ENCODE measurements around the gene LMF1. TPM values are rescaled to one million over a fixed set of nuclear protein-coding genes. Genes with fewer than 3 reads are reported as not detected.

The LMF1 gene
- polyA plus RNA-seq, 5 donors, result 13.8 to 22.3 (median 20.2) TPM

DNA sequence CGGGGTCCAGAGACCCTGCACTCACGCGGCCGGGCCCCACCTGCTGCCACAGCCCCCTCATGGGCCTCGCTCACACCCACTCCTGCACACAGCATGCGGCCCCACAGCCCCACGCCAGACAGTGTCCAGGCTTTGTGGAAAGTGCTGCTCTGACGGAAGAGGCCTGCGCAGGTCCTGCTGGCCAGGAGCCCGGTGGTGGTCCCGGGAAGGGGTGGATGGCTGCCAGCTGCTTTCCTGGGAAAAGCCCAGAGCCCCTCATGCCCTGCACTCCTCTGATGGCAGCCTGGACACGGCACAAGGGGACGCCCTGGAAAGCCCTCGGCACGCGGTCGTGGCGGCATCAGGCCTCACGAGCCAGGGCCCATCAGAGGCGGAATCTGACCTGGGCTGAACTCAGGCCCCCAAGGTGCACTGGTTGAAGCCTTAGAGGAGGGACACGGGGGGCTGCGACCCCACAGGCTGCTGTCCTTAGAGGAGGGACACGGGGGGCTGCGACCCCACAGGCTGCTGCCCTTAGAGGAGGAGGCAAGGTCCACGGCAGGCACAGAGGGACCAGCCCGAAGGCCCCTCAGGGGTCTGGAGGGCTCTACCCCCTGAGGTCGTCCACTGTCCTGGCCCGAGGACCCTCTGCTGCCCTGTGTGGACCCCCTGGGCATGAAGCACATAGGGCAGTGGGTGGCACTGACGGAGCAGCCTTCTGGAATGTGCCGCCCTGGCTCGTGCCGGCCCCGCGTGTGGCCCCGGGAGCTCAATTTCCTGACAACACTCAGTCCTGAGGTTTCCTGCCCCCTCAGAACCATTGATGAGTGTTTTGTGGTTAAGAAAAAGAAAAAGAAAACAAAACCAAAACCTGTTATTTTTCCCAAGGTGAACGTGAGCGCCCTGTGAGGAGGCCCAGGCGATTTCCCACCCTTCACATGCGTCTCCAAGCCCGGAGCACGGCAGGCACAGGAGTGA is 32.9 kb upstream of the LMF1 start:
- DNase-seq, result no peak

GRCh38 chr16:1002399-1003166 is 31.8 kb upstream of the LMF1 start:
- DNase-seq, result no peak

DNA sequence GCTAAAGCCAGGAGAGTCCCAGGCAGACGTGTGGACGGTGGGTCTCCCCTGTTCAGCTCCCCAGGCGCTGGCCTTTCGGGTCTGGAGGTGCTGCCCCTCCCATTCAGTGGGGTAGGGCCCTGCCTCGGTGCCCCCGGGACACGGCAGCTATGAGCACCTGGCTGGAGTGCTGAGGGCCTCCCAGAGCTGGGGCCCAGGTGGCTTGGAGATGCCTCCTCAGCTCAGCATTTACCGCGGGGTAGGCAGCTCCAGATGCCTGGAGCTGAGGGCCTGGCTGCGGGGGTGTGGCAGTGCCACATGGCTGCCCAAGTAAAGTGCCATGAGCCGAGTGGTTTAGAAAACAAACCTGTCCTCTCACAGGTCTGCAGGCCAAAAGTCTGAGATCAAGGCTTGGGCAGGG is 30.3 kb upstream of the LMF1 start:
- DNase-seq, result no peak

DNA sequence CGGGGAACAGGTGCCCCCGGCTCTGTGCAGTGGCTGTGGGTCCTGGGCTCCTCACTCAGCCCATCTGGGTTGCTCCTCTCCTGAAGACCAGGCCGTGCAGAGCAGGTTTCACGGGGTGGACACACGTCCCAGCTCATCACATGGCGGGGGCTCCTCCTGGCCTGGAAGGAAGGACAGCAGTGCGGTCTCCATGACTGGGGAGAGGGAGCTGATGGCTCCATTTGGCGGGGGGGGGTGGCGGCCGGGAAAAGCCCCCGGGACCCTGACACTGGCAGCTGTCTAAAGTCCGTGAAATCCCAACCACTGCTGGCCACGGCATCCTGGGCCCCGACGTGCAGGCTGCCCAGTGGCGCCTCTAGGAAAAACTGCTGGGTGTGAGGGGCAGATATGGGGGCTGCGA is 29.8 kb upstream of the LMF1 start:
- no peak for DNase-seq

GRCh38 chr16:999677-1000076 is 28.9 kb upstream of the LMF1 start:
- DNase-seq, result no peak

DNA sequence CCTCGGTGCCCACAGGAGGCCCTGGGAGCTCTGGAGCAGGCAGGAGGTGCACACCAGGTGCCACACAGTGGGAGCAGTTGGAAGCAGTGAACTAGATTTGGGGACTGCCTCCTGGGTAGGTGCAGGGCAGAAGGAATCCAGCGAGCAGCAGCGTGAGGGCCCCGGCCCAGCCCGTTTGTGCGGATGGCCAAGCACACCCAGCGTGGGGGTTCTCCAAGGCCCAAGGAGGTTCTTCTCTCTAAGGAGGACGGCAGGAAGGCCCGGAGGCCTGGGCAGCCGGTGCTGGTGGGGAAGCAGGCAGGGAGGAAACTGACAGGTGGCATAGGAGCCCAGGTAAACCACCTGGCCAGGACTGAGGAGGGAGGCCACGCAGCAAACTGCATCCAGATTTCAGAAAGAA is 27.8 kb upstream of the LMF1 start:
- DNase-seq, result no peak

GRCh38 chr16:998211-998610 is 27.4 kb upstream of the LMF1 start:
- DNase-seq, result no peak

GRCh38 chr16:997440-998051 is 26.8 kb upstream of the LMF1 start:
- DNase-seq, result no peak

DNA sequence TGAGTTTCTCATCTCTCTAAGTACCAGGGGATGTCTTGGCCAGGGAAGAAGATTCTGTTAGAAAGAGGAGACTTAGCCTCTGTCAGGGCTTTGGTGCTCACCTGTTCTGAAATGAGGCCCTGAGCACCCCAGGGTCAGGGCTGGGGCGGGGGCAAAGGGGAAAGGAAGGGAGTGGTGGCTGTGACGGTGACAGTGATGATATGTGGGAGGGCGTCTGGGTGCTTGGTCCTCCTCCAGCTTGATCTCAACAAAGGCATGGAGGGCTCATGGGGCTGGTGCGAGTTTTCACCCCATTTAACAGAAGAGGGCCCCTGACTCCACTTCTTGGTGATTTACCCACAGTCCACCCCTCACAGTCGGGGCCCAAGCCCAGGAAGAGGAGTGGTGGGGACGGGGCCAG is 25.9 kb upstream of the LMF1 start:
- no peak for DNase-seq

DNA sequence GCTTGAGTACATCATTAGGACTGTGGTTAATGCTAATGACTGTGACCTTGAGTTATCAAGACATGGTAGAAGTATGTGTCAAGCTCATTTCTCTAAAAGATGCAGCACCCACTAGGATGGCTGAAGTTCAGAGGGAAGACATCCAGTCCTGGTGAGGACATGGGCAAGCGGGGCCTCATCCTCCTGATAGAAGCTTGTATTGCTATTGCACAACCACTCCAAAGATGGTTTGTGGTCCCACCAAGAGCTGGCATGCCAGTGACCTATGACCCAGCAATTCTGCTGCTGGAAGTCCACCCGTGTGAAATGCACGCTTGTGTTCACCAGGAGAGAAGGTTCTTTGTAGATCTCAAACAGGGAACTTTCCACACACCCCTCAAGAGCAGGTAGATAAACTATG is 25.0 kb upstream of the LMF1 start:
- no peak for DNase-seq

DNA sequence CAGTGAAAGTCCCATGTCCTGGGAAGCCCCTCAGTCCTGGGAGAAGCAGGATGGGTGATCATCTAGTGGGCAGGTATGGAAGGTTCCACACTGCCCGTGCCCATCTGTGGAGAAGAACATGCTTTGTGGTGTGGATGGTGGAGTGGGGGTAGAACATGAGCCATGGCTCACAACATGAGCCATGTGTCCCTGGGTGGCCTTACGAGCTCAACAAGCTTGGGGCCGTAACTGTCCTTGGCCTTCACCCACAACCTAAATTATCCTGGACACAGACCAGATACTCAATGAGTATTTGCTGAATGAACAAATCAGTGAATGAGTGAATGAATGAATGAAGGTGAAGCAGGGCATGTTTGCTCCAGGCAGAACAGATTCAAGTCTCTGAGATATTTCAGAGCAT is 24.3 kb upstream of the LMF1 start:
- DNase-seq, result no peak

- no peak for DNase-seq
Measured at GRCh38 chr16:993731-994130, 22.9 kb upstream of the LMF1 start.

DNA sequence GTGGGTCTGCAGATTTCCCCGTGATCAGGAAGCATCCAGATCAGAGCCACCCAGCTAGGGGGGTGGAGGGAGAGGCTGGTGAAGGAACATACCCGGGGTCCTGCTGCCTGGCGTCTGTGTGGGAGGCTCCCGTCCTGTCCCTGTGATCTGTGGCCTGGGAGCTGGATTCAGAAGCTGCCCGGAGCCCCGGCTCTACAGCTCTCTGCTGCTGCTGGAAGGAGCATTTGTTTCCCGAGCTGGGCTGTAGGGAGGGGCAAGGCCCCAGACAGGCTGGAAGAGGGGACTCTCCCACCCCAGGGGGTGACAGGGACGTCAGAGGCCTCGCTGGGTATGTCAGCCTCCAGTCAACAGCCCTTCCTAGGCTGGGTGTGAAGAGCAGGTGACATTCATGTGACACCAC is 21.0 kb upstream of the LMF1 start:
- no peak for DNase-seq

- DNase-seq, result no peak
Measured at GRCh38 chr16:991345-991744, 20.6 kb upstream of the LMF1 start.

- DNase-seq, result no peak
Measured at GRCh38 chr16:990516-991291, 19.9 kb upstream of the LMF1 start.

DNA sequence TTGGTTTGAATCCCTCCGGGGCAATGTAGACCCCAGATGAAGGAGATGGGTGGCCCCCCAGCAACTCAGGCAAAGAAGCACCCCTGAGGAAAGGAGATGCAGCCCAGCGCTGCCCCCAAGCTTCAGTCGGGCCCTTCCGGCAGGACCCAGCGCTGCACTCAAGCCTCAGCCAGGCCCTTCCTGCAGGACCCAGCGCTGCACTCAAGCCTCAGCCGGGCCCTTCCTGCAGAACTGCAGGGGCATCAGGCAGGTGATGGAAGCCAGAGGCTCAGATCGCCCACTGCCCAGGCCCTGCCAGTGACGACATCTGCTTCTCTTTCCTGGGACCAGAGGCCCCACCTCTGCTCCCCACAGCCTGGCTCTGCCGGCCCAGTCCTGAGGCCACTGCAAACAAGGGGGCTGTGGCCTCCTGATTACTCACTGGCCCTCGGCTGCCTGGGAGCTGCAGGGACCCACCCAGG is 18.6 kb upstream of the LMF1 start:
- DNase-seq, result no peak

- no peak for DNase-seq
Measured at GRCh38 chr16:988471-989353, 17.9 kb upstream of the LMF1 start.

GRCh38 chr16:987906-988305 is 17.1 kb upstream of the LMF1 start:
- no peak for DNase-seq

DNA sequence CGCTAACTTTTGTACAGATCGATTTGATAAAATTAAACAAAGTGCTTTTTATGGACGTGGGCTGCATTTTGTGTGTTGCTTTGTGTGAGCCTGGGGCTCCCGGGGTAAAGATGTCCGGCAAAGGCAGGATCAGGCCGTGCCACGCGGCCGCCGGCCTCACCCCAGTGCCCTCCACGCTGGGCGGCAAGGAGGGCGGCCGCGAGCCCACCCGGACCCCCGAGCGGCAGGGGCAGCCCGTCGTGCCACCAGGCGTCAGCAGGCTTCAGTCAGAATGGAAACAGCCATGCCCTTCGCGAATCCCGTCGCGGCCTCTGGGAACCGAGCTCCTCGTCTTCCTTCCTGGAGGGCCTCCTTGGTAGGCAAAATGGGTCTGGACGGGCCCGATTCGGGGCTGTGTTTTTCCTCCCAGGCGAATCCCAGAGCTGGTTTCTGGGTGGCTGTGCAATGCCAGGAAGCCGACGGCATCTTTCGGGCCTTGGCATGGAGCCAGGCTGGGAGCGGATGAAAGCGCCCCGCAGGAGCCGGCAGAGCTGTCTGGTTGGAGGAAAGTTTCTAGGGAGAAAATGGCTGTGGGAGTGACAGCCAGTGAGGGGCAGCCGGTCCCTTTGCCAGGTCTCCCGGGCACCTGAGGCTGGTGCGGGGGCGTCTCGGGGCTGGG is 16.3 kb upstream of the LMF1 start:
- DNase-seq, result no peak

DNA sequence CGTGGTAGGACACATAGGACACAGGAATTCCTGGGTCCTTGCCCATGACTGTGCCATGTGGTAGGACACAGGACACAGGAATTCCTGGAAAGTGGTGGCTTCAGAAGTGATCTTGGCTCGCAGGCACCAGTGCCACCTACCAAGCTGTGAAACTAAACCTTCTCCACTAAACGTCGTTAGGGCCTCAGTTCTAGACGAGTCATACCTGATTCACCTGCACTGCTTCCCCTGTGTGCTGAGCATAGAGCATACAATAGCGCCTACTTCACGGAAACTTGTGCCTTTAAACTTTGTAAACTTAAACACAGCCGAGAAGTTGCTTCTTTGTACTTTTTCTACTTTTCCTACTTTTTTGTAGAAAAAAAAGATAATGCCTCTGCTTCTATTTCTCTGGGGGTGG is 15.6 kb upstream of the LMF1 start:
- no peak for DNase-seq
